Chondrocyte (in vitro differentiated cells): ENCODE measurements around the gene EPHA4. TPM values are rescaled to one million over a fixed set of nuclear protein-coding genes. Genes with fewer than 3 reads are reported as not detected.

Experiments used
- DNase-seq: peaks from one replicate; pipeline ENCODE4 v3.0.0; 2021; ENCODE audit warnings: mixed read lengths, low spot score
- H3K27ac Mint-ChIP-seq: one replicate; pipeline ENCODE4 v1.8.0; 2021; ENCODE audit warnings: mild to moderate bottlenecking, moderate library complexity, mixed read lengths; ENCODE audit not compliant: unreplicated experiment
- H3K27me3 Mint-ChIP-seq: 2 replicates; pipeline ENCODE4 v1.8.0; 2021; ENCODE audit warnings: low read depth, mixed read lengths
- H3K36me3 Mint-ChIP-seq: 2 replicates; pipeline ENCODE4 v1.8.0; 2021; ENCODE audit warnings: low read depth, mixed read lengths
- H3K4me1 Mint-ChIP-seq: 2 replicates; pipeline ENCODE4 v1.8.0; 2021; ENCODE audit warnings: low read depth, mild to moderate bottlenecking, mixed read lengths
- H3K4me3 Mint-ChIP-seq: one replicate; pipeline ENCODE4 v1.8.0; 2021; ENCODE audit warnings: mild to moderate bottlenecking, moderate library complexity, mixed read lengths; ENCODE audit not compliant: unreplicated experiment
- H3K9me3 Mint-ChIP-seq: 2 replicates; pipeline ENCODE4 v1.8.0; 2021; ENCODE audit warnings: low read depth, mixed read lengths
- total RNA-seq: library from RNA; stranded (reverse); gene quantifications from 3 replicates; pipeline ENCODE4 v1.2.1, GENCODE V29; 2021
- TF ChIP-seq, protein P1 (sequence below): fragments of 200-600 bp; sonication (generic); IDR thresholded peaks from 2 replicates; pipeline ENCODE4 v1.5.0; 2021; ENCODE audit warnings: antibody characterized with exemption, mild to moderate bottlenecking, moderate library complexity

The EPHA4 gene
- total RNA-seq, 1 donor from 2014 or later: 3.9 TPM

- Mint-ChIP-seq H3K9me3 (no peaks in the 10 kb centered on the region), H3K27me3 (no peaks in the 10 kb centered on the region), H3K4me1 (peaks cover 12% of the 10 kb centered on the region), H3K36me3 (no peaks in the 10 kb centered on the region), H3K27ac (no peak overlapping the region), H3K4me3 (no peak overlapping the region)
- no peak for DNase-seq
- TF ChIP-seq, protein P1, sequence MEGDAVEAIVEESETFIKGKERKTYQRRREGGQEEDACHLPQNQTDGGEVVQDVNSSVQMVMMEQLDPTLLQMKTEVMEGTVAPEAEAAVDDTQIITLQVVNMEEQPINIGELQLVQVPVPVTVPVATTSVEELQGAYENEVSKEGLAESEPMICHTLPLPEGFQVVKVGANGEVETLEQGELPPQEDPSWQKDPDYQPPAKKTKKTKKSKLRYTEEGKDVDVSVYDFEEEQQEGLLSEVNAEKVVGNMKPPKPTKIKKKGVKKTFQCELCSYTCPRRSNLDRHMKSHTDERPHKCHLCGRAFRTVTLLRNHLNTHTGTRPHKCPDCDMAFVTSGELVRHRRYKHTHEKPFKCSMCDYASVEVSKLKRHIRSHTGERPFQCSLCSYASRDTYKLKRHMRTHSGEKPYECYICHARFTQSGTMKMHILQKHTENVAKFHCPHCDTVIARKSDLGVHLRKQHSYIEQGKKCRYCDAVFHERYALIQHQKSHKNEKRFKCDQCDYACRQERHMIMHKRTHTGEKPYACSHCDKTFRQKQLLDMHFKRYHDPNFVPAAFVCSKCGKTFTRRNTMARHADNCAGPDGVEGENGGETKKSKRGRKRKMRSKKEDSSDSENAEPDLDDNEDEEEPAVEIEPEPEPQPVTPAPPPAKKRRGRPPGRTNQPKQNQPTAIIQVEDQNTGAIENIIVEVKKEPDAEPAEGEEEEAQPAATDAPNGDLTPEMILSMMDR: no peak
These were observed 124.8 kb downstream of the EPHA4 start for GRCh38 chr2:221447310-221447709.

DNA sequence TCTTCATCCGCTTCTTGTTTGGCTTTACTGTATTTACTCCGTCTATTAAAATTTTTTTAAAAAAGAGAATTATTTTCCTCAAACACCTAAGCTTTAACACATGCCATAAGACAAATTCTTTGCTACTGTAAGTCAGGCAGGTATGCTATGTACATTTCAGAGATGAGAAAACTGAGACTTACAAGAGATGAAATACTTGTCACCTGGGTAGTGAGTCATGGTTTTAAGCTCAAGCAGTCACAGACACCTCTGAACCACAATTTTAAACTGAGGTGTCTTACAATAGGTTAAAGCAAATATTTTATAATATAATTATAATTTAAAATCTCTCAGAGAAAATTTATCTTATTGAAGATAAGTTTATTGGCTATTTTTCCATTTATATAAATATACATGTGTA lies 126.0 kb downstream of the EPHA4 start:
- TF ChIP-seq, protein P1: no peak
- Mint-ChIP-seq H3K4me3 (no peak overlapping the region), H3K4me1 (peaks cover 18% of the 10 kb centered on the region), H3K27me3 (no peaks in the 10 kb centered on the region), H3K36me3 (peaks cover 2% of the 10 kb centered on the region), H3K27ac (no peak overlapping the region), H3K9me3 (no peaks in the 10 kb centered on the region)
- no peak for DNase-seq

- H3K4me1 Mint-ChIP-seq: peaks cover 33% of the 10 kb centered on the region
- no peaks in the 10 kb centered on the region for H3K9me3 Mint-ChIP-seq
- peak overlapping the region; percentile 73 for H3K27ac Mint-ChIP-seq
- no peak for DNase-seq
- TF ChIP-seq, protein P1: no peak
- peaks cover 2% of the 10 kb centered on the region for H3K36me3 Mint-ChIP-seq
- H3K27me3 Mint-ChIP-seq: no peaks in the 10 kb centered on the region
- H3K4me3 Mint-ChIP-seq: no peak overlapping the region
These were observed 128.0 kb downstream of the EPHA4 start for GRCh38 chr2:221444106-221444505.

GRCh38 chr2:221443645-221444044 lies 128.5 kb downstream of the EPHA4 start:
- Mint-ChIP-seq H3K4me3 (no peak overlapping the region), H3K27me3 (no peaks in the 10 kb centered on the region), H3K27ac (peak overlapping the region; percentile 73), H3K9me3 (no peaks in the 10 kb centered on the region), H3K36me3 (peaks cover 2% of the 10 kb centered on the region), H3K4me1 (peaks cover 33% of the 10 kb centered on the region)
- no peak for DNase-seq
- TF ChIP-seq, protein P1: no peak

- H3K36me3 Mint-ChIP-seq: peaks cover 3% of the 10 kb centered on the region
These were observed 130.0 kb downstream of the EPHA4 start for GRCh38 chr2:221442128-221442527.

More at GRCh38 chr2:221442128-221442527, 130.0 kb downstream of the EPHA4 start:
- H3K4me1 Mint-ChIP-seq: peaks cover 33% of the 10 kb centered on the region
- H3K9me3 Mint-ChIP-seq: no peaks in the 10 kb centered on the region
- TF ChIP-seq, protein P1: no peak
- DNase-seq: no peak
- H3K27me3 Mint-ChIP-seq: no peaks in the 10 kb centered on the region
- no peak overlapping the region for H3K4me3 Mint-ChIP-seq
- no peak overlapping the region for H3K27ac Mint-ChIP-seq
